ENCODE measurements around the gene SLC37A1. TPM values are rescaled to one million over a fixed set of nuclear protein-coding genes. Genes with fewer than 3 reads are reported as not detected.

Gene SLC37A1
- total RNA-seq, 6 experiments from 2014 or later: not detected

DNA sequence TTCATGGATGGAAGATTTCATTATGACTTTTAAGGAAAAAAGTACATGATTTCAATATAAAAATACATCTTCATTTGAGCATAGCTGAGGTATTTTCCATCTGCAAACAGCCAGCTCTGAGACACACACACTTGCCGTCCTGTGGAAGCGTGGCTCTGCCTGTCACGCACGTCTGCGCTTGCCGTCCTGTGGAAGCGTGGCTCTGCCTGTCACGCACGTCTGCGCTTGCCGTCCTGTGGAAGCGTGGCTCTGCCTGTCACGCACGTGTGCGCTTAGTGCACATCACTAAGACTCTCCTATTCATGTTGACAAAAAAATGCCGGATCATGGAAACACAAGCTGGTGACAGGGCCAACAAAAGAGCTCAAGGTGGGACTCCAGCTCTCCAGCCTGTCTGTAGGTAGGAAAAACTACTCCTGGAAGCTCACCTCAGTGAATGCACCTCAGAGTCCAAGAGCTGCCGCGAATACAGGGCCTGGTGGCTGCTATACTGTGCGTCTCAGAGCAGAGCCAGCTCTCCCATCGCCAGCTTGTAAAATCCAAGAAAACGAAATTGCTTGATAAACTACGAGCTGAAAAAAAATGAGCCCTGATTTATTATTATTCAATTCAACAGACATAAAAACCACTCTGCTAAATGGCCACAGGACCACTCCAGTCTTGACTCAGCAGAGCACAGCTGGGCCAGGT lies 69.3 kb downstream of the SLC37A1 start:
- TF ChIP-seq CTCF (IDR thresholded peaks at IDR 0.05): no peak
- Mint-ChIP-seq H3K36me3 (ENCODE audit: low read depth) (peaks cover 6% of the 10 kb centered on the region; the same call in 1 of the 2 replicates), H3K4me1 (ENCODE audit: low read depth) (no peaks in the 10 kb centered on the region), H3K9me3 (peaks cover 50% of the 10 kb centered on the region), H3K27ac (no peak overlapping the region), H3K27me3 (ENCODE audit: insufficient read depth) (no peaks in the 10 kb centered on the region), H3K4me3 (no peak overlapping the region)
- no peak for DNase-seq

- no peaks in the 10 kb centered on the region for H3K4me1 Mint-ChIP-seq (ENCODE audit: low read depth)
- H3K27ac Mint-ChIP-seq: no peak overlapping the region
- H3K9me3 Mint-ChIP-seq: peaks cover 43% of the 10 kb centered on the region
- TF ChIP-seq CTCF (IDR thresholded peaks at IDR 0.05): no peak
- no peak overlapping the region for H3K4me3 Mint-ChIP-seq
- H3K36me3 Mint-ChIP-seq (ENCODE audit: low read depth): peaks cover 6% of the 10 kb centered on the region; the same call in 1 of the 2 replicates
- no peak for DNase-seq
- no peaks in the 10 kb centered on the region for H3K27me3 Mint-ChIP-seq (ENCODE audit: insufficient read depth)
Measured at GRCh38 chr21:42583477-42584295, 70.0 kb downstream of the SLC37A1 start.

- Mint-ChIP-seq H3K36me3 (ENCODE audit: low read depth) (peaks cover 6% of the 10 kb centered on the region; the same call in 1 of the 2 replicates), H3K4me3 (no peak overlapping the region), H3K27me3 (ENCODE audit: insufficient read depth) (no peaks in the 10 kb centered on the region), H3K4me1 (ENCODE audit: low read depth) (no peaks in the 10 kb centered on the region), H3K9me3 (peaks cover 43% of the 10 kb centered on the region), H3K27ac (no peak overlapping the region)
- no peak for DNase-seq
- TF ChIP-seq CTCF (IDR thresholded peaks at IDR 0.05): no peak
Measured at GRCh38 chr21:42584296-42584641, 70.6 kb downstream of the SLC37A1 start.

GRCh38 chr21:42585881-42586280 lies 72.2 kb downstream of the SLC37A1 start:
- Mint-ChIP-seq H3K27ac (no peak overlapping the region), H3K27me3 (ENCODE audit: insufficient read depth) (no peaks in the 10 kb centered on the region), H3K4me1 (ENCODE audit: low read depth) (no peaks in the 10 kb centered on the region), H3K36me3 (ENCODE audit: low read depth) (peaks cover 6% of the 10 kb centered on the region; the same call in 1 of the 2 replicates), H3K4me3 (no peak overlapping the region), H3K9me3 (peaks cover 44% of the 10 kb centered on the region)
- no peak for TF ChIP-seq CTCF (IDR thresholded peaks at IDR 0.05)
- no peak for DNase-seq

DNA sequence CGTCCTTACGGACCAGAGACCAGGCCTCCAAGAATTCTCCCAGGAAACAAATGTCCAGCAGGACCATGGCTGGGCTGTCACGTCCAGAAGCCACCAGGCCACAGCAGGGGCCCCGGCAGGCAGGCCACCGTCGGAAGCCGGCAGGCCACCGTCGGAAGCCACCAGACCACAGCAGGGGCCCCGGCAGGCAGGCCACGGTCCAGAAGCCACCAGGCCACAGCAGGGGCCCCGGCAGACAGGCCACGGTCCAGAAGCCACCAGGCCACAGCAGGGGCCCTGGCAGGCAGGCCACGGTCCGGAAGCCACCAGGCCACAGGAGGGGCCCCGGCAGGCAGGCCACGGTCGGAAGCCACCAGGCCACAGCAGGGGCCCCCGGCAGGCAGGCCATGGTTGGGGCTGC lies 72.8 kb downstream of the SLC37A1 start:
- Mint-ChIP-seq H3K9me3 (peaks cover 47% of the 10 kb centered on the region), H3K27me3 (ENCODE audit: insufficient read depth) (no peaks in the 10 kb centered on the region), H3K4me3 (no peak overlapping the region), H3K4me1 (ENCODE audit: low read depth) (no peaks in the 10 kb centered on the region), H3K36me3 (ENCODE audit: low read depth) (peaks cover 6% of the 10 kb centered on the region; the same call in 1 of the 2 replicates), H3K27ac (no peak overlapping the region)
- no peak for TF ChIP-seq CTCF (IDR thresholded peaks at IDR 0.05)
- no peak for DNase-seq
